Upper lobe of right lung (tissue), 1 donor: ENCODE results near the gene HS6ST1. TPM values are rescaled to one million over a fixed set of nuclear protein-coding genes. Genes with fewer than 3 reads are reported as not detected.

Experiments
- ATAC-seq: fragments of 200-7000 bp; cut with Tn5 transposase; one replicate; pipeline ENCODE4 v1.9.1; 2020; ENCODE audit warnings: mild to moderate bottlenecking, moderate library complexity
- DNase-seq: peaks from one replicate; pipeline ENCODE4 v3.0.0-alpha.2; 2020
- H3K27ac ChIP-seq: fragments of 200-600 bp; one replicate; pipeline ENCODE4 v1.8.0; 2022
- H3K27me3 ChIP-seq: fragments of 200-600 bp; one replicate; pipeline ENCODE4 v1.8.0; 2022; ENCODE audit warnings: mild to moderate bottlenecking
- H3K36me3 ChIP-seq: fragments of 200-600 bp; one replicate; pipeline ENCODE4 v1.8.0; 2022
- H3K4me1 ChIP-seq: fragments of 200-600 bp; one replicate; pipeline ENCODE4 v1.8.0; 2022
- H3K4me3 ChIP-seq: fragments of 200-600 bp; one replicate; pipeline ENCODE4 v1.8.0; 2022; ENCODE audit warnings: mild to moderate bottlenecking
- H3K9me3 ChIP-seq: fragments of 200-600 bp; one replicate; pipeline ENCODE4 v1.8.0; 2022
- intact Hi-C: fragments of 100-400 bp; cut with DNase I; formaldehyde crosslinking; loops from one replicate; pipeline ENCODE4 v1.11.0; 2022
- total RNA-seq: library from RNA; stranded (reverse); fragmentation: NEBNext Ultra II Directional; extraction: Animal tissue kit (Norgen Biotek cat#: 25700); gene quantifications from one replicate; pipeline ENCODE4 v1.2.1, GENCODE V29; 2021
- TF ChIP-seq, protein P1 (sequence below): fragments of 200-600 bp; IDR thresholded peaks from one replicate; pipeline ENCODE4 v1.8.0; 2022; ENCODE audit warnings: antibody characterized with exemption
- donor health status: DM: no; HTN: yes; CAD: no; lungs with severe emphysema.

Gene HS6ST1
- total RNA-seq, 1 donor from 2014 or later, result 33.2 TPM

DNA sequence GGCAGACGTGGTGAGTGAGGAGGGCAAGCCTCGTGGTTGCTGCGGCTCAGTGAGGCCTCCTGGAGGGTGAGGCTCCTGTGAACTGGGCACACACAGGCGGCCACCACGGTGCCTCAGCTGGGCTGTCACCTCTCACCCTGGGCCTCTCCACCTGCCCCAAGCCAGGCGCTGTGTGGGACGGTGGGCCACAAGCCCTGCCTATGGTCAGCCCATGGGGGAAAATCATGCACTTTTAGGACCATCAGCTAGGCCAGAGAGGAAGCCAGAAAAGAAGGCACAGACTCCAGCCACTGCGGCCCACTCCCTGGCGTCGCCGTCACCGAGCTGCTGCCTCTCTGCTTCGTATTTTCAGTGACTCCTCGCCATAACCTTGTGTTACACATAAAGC is 28.5 kb upstream of the HS6ST1 start:
- Histone ChIP-seq H3K9me3 (no peaks in the 10 kb centered on the region), H3K27ac (no peak overlapping the region), H3K4me1 (peaks cover 19% of the 10 kb centered on the region), H3K4me3 (no peak overlapping the region), H3K36me3 (no peaks in the 10 kb centered on the region), H3K27me3 (no peaks in the 10 kb centered on the region)
- TF ChIP-seq, protein P1, sequence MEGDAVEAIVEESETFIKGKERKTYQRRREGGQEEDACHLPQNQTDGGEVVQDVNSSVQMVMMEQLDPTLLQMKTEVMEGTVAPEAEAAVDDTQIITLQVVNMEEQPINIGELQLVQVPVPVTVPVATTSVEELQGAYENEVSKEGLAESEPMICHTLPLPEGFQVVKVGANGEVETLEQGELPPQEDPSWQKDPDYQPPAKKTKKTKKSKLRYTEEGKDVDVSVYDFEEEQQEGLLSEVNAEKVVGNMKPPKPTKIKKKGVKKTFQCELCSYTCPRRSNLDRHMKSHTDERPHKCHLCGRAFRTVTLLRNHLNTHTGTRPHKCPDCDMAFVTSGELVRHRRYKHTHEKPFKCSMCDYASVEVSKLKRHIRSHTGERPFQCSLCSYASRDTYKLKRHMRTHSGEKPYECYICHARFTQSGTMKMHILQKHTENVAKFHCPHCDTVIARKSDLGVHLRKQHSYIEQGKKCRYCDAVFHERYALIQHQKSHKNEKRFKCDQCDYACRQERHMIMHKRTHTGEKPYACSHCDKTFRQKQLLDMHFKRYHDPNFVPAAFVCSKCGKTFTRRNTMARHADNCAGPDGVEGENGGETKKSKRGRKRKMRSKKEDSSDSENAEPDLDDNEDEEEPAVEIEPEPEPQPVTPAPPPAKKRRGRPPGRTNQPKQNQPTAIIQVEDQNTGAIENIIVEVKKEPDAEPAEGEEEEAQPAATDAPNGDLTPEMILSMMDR, result no peak
- DNase-seq (no peak), ATAC-seq (no peak)
- intact Hi-C loops, result no loop called here

- H3K27ac ChIP-seq, result no peak overlapping the region
- H3K27me3 ChIP-seq, result no peaks in the 10 kb centered on the region
- H3K4me3 ChIP-seq, result no peak overlapping the region
- ATAC-seq (peak; percentile 6), DNase-seq (no peak)
- no peaks in the 10 kb centered on the region for H3K36me3 ChIP-seq
- TF ChIP-seq, protein P1, result no peak
- no peaks in the 10 kb centered on the region for H3K9me3 ChIP-seq
- peaks cover 19% of the 10 kb centered on the region for H3K4me1 ChIP-seq
- intact Hi-C loops, result no loop called here
Observed at GRCh38 chr2:128346291-128347170, 27.9 kb upstream of the HS6ST1 start.

GRCh38 chr2:128345436-128346165 is 26.9 kb upstream of the HS6ST1 start:
- DNase-seq (no peak), ATAC-seq (no peak)
- TF ChIP-seq, protein P1, result no peak
- peaks cover 19% of the 10 kb centered on the region for H3K4me1 ChIP-seq
- no peak overlapping the region for H3K4me3 ChIP-seq
- no peak overlapping the region for H3K27ac ChIP-seq
- no peaks in the 10 kb centered on the region for H3K9me3 ChIP-seq
- intact Hi-C loops, result no loop called here
- H3K36me3 ChIP-seq, result no peaks in the 10 kb centered on the region
- no peaks in the 10 kb centered on the region for H3K27me3 ChIP-seq

- Histone ChIP-seq H3K4me1 (peaks cover 18% of the 10 kb centered on the region), H3K9me3 (no peaks in the 10 kb centered on the region), H3K4me3 (no peak overlapping the region), H3K27me3 (no peaks in the 10 kb centered on the region), H3K36me3 (no peaks in the 10 kb centered on the region), H3K27ac (no peak overlapping the region)
- intact Hi-C loops, result no loop called here
- DNase-seq (no peak), ATAC-seq (no peak)
- TF ChIP-seq, protein P1, result no peak
Observed at GRCh38 chr2:128344101-128344500, 25.4 kb upstream of the HS6ST1 start.

GRCh38 chr2:128343459-128343858 is 24.8 kb upstream of the HS6ST1 start:
- ATAC-seq, result no peak
- Histone ChIP-seq H3K27ac (no peak overlapping the region), H3K27me3 (no peaks in the 10 kb centered on the region), H3K9me3 (no peaks in the 10 kb centered on the region), H3K4me1 (peaks cover 12% of the 10 kb centered on the region), H3K36me3 (no peaks in the 10 kb centered on the region), H3K4me3 (no peak overlapping the region)
- TF ChIP-seq, protein P1, result no peak
- no peak for DNase-seq
- intact Hi-C loops, result no loop called here
